ENCODE measurements around the gene TMEM200A.

Gene TMEM200A

DNA sequence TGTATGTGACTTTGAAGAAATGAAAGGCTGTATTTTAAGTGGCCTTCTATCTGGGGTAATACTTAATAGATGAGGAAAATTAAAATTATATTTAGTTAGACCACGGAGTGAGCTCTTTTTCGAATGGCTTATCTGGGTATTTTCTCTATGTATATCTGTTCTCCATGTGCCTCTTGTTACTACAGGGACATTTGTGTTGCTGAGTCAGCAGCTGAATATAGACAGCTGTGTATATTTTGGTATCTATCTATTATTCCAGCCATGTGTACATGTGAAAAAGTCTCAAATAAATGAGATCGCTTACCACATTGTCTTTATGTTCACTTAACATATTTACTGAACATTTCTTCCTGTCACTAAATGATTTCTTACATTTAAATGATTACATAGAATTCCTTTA, 57.2 kb downstream of the TMEM200A start:
- DNase-seq (ENCODE audit: low read depth in 2 of 3, low spot score in 2 of 3), result no peak

DNA sequence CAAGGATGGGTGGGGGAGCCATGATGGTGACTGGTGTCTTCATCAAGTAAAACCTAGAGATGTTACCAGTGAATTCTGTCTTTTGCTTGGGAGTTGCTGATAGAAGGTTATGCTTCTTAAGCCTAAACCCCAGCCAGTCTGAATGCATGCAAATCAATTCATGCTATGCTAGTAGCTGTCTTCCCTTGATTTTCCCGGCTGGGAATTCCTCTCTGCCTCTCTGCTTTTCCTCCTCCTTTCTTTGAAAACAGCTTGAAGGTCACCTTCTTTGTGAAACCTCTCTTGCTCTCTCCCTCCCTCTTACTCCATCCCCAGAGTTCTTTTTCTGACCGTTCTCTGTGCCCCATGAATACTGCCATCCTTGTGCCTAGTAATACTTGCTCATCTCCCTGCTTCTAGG, 58.9 kb downstream of the TMEM200A start:
- DNase-seq (ENCODE audit: low read depth in 2 of 3, low spot score in 2 of 3), result no peak

DNA sequence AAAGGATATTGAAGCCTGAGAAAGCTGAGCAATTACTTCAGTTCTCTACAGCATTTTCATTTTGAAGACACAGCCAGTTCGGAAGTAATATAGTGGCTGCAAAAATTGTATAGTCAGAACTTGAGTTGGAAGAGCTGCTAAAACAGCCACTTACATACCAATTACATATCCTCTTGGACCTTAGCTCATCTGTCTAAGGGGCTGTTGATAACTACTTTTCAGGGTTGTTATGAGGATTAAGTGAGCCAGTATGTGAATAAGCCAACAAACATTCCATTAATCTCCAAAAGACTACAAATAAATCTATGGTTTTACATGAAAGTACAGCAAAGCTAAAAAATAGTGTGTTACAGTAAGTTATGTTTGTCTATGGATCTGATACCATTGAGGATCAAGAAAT, 59.7 kb downstream of the TMEM200A start:
- no peak for DNase-seq (ENCODE audit: low read depth in 2 of 3, low spot score in 2 of 3)

DNA sequence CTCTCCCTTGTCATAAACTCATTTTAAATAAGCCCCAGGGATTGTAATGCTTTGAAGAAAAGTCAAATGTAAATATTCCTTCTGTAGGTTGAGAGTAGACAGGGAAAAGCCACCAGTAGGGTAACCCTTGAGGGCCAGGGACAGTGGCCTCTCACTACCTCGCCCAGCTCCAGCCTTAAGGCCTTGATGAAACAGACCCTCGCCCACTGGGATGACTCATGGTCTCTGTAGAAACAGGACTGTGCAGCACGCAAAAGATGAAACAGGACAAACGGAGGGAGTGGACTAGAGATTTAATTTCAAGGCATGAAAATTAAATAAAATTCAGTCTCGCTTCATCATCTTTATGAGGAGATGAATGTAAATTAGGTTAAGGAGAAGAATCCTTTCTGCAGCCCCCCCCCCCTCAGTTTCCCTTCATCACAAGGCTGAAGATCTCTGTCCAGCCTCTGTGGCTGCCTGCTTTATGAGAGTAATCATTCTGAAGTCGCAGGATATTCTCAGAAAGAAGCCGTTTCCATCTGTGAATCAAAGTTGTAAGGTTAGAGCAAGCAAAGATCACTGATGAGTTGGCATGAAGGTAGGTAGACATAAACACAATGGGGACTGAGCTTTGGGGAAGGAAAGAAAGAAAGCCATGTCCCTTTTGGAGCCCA, 60.4 kb downstream of the TMEM200A start:
- DNase-seq (ENCODE audit: low read depth in 2 of 3, low spot score in 2 of 3), result no peak

DNA sequence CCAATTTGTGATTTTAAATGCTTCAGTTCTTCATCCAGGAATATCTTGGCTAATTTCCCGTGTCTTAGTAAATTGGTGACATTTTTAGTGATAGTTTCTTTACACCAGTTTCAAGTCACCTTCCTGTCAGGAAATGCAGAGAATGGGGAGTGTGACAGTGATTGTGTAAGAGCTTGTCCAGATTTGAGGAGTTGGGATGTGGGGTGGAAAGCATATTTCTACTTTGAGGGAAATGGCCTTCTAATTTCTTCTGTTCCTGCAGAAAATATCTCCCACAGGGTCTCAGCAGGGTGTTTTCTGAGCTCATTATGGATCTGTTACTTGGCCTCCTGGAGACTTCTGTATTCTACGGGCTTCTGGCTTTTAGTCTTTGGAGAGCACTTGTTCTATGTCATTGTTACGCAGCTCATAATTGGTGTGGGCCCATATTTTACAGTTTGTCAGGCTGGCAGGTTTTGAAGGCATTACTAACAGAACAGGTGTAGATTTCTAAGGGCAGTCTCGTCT, 65.6 kb downstream of the TMEM200A start:
- no peak for DNase-seq (ENCODE audit: low read depth in 2 of 3, low spot score in 2 of 3)

DNA sequence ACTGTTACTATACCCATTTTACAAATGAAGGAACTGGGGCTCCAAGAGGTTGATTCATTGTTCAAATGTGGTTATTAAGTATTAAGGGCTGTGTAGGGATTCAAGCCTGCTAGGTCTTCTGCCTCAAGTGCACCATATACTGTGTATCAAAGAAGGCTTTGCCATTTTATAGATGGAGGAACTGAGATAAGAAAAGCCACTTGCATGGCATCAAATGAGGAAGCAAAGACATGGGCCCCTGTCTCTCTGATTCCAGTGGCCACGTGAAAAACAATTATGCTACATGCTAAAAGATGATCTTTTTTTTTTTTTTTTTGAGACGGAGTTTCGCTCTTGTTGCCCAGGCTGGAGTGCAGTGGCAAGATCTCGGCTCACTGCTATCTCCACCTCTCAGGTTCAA, 67.0 kb downstream of the TMEM200A start:
- DNase-seq (ENCODE audit: low read depth in 2 of 3, low spot score in 2 of 3), result no peak

DNA sequence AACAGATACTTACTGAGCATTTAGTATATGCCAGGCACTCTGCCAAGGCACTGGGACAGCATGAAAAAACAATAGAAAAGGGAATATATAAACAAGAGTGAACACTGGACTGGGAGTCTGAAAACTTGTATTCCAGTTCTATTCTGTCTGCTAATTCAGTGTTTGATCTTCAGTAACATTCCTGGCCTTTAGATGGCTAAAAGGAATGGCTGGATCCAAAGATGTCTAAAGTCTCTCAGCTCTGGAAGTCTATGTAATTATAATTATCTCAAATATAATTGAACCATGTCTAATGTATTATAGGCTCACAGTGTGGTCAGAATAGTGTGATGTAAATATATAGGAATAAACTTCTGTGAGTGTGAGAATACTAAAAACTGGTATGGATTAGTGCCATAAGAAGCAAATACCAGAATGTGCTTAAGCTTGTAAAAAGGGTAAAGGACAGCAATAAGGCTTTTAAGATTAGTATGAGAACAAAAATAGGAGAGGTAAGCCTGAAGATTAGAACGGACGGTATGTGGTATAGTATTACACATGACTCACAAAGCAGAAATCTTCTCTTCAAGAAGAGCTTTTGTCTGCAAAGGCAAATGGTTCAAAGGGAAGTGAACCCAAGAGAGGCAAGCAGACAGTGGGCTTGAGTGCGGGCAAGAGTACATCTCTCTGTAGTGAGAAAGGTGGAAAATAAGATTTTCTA, 68.5 kb downstream of the TMEM200A start:
- no peak for DNase-seq (ENCODE audit: low read depth in 2 of 3, low spot score in 2 of 3)

DNA sequence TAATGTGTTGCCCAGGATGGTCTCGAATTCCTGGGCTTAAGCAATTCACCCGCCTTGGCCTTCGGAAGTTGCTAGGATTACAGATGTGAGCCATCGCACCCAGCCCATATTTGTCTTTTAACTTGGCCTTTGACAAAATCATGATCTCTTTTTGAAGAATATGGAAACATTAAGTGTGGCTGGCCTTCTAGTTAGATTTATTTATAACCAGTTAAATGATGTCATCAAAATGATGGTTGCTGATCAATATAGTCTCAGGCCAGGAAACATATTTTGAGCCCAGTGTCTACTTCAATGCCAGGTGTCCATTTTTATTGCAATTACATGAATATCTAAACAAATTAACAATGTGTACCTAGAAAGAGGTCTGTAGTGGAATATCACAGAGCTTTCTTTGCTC, 69.4 kb downstream of the TMEM200A start:
- no peak for DNase-seq (ENCODE audit: low read depth in 2 of 3, low spot score in 2 of 3)

DNA sequence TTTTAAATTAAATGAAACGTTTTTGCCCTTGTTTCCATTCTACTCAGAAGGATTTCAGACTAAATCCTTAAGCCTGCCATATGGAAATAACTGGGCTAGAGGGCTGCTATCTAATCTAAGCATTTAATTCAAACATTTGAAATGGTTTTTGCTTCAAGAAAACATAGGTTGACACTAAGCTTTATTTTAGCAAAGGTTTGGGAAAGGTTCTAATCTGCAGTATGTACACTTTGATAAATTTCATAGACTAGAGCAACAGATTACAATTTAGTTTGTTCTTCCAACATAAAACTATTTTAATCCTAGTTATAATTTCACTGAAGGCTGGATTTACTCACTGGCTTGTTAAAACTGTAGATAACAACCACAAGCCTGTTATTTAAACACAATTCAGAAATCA, 72.1 kb downstream of the TMEM200A start:
- DNase-seq (ENCODE audit: low read depth in 2 of 3, low spot score in 2 of 3), result no peak

DNA sequence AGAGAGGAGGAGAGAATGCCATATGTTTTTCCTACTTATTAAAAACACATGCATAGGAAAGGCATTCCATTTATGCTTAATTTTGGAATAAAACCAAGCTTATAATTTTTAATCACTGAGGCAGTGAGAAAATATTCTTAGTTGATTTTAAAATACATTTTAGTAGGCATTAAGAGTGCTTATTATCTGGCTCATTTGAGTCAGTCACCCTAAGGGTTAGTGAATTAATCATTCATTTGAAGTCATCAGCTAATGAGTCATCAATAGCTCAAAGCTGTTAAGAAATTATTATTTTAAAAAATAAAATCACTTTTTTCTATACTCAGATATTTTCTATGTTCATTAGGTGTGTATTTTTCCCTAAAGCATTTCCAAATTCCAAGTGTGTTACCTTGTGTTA, 81.6 kb downstream of the TMEM200A start:
- DNase-seq (ENCODE audit: low read depth in 2 of 3, low spot score in 2 of 3), result no peak

DNA sequence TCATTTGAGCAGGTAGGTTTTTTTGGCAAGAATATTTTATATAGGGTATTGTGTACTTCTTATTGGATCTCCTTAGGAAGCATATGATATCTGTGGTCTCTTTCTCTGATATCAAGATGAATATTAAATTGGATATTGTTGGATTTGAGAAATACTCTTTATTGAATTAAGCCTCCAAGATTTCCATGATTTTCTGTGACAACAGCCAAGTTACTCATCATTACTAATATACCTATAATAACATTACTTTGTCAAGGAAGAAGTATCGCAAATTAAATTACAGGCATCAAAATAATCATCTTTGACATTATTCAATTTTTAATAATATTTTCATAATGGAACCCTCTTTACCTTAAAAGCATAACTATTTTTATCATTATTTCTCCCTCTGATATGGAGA, 86.5 kb downstream of the TMEM200A start:
- DNase-seq (ENCODE audit: low read depth in 2 of 3, low spot score in 2 of 3), result no peak

DNA sequence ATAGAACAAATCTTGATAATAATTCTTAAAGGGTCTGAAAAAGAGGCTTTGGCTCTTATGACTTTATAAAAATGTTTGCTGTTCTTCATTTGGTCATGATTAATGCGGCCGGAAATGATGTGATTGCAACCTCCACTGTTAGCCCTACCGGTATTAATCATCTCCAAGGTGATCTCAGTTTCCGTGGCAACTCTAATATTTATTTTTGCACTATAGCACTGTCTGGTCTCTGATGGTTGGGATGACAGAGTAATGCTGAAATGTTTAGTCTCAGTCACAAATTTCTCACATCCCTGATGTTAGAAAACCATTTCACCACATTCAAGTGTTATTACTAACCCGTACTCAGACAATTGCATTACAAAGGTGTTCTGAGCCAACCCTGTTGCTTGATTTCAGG, 87.4 kb downstream of the TMEM200A start:
- no peak for DNase-seq (ENCODE audit: low read depth in 2 of 3, low spot score in 2 of 3)

DNA sequence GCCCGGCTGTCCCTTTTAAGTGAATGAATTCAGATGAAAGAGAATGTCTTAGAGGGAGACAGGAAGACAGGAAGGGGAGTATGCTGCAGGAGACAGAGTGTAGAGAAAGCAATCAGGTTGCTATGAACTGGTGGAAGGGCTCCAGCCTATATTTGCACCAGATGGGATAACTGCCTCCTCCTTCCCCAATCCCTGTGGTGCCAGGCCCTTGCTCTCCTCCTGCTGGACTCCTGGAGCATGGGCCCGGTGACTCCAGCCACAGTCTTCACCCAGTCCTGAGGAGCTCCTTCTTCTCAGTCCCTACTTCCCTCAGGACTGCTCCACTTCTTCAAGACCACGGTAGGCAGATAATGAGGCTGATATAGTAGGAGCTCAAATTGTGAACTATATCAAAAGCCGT, 91.8 kb downstream of the TMEM200A start:
- no peak for DNase-seq (ENCODE audit: low read depth in 2 of 3, low spot score in 2 of 3)

DNA sequence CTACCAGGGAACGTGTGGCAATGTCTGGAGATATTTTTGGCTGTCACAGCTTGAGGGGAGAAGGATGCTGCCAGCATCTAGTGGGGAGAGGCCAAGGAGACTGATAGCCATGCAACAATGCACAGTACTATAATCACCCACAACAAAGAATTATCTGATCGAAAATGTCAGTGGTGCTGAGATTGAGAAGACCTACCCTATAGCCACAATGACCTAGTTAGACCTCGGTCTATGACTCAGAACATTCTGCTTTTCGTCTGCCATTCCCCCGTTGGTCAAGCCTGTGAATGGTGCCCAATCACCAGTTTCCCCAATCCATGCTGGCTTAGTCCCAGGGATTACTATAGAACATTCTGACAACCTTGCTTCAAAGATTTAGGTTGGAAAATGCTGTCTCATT, 93.5 kb downstream of the TMEM200A start:
- no peak for DNase-seq (ENCODE audit: low read depth in 2 of 3, low spot score in 2 of 3)

DNA sequence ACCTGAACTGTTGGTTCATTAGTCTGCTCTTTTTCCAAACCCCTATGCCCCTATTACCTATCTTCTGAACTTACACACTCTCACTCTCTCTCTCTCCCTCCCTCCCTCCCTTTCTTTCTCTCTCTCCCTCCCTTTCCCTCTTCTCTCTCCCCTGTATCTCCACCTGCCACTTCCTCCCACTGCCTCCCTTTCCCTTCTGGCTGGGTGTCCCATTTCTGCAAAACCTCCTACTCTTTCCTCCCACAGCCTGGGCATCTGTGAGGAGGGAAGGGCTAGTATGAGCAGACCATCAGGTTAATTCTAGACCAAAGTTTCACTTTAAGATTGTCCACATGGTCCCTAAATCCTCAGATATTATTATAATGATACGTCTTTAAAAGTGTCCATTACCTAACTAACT, 95.1 kb downstream of the TMEM200A start:
- no peak for DNase-seq (ENCODE audit: low read depth in 2 of 3, low spot score in 2 of 3)

DNA sequence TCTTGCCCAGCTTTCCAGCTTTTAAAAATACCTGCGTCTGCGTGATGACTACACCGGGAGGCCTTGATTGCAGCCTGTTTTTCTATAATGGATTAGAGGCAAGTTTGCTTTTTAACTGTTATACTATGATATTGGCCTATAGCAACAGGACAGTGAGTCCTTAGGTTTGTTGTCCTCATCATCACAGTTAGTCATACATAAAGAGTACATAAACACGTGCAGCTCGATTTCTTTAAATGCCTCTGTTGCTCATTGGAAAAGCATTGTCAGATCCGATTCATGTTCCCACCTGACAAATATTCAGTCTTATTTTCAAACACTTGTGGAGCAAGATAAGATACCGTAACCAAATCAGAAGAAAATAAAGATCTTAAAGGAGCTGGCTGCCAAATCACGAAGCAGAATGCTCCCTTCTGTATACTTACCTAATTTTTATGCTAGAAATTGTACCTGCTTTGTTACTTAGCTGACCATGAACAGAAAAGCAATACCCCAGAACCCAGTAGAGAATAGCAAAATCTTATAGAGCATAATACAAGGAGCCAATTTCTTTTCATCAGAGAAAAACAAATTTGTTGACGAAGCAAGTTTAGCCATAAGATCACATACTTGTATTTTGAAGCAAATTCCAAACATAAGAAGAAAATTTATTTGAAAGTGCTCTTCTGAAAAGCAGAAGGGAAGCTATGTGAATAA, 100.4 kb downstream of the TMEM200A start:
- no peak for DNase-seq (ENCODE audit: low read depth in 2 of 3, low spot score in 2 of 3)

DNA sequence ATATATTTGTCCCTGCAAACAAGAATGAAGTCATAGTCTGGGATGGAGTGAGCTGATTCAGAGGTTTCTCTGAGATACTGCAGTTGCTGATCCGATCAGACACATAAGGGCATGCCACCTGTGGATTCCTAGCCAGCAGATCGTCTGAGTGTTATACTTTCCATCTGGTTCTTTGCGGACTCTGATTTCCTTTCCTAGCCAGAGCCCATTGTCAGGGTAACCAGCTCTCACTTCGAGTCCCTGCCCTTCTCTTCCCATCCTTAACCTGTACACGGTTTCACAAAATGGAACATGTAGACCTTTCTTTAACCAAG, 100.9 kb downstream of the TMEM200A start:
- DNase-seq (ENCODE audit: low read depth in 2 of 3, low spot score in 2 of 3), result no peak

DNA sequence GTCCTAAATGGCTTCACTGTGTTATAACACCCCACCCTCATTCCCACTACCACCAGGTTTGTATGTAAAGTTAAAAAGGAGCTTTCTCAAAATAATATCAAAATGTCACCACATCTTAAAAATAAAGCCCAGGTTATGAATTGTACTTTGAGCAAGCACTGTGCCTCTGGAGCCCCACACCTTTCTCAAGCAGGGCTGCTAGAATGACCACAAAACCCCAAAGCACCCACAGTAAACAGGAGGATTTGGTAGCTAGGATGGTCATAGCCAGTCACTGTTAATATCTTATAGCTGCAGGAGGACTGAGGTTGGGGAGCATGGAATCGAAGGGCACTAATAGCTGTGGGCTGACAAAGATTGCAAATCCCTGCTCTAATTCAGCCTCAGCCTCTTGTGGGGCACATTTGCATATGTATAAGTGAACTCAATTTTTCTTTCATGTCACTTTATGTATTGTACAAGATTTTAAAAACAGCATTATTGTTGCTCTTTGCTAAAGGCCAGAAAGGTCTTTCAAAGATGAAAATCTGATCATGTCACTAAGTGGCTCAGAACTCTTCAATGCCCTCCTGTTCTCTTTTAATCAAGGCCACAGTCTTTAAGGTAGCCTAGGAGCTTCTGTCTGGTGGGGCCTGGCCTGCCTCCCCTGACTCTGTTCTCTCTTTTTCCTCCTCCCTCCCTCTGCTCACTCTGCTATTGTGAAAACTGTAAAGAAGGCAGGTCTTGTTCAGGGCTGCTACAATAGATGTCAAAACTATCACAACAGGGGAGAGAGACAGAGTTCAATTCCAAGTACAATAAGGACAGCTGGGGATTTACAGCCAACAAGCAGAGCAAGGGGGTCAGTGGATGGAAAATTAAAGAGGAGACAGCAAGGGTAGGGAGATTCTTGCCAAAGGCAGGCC, 101.6 kb downstream of the TMEM200A start:
- no peak for DNase-seq (ENCODE audit: low read depth in 2 of 3, low spot score in 2 of 3)

DNA sequence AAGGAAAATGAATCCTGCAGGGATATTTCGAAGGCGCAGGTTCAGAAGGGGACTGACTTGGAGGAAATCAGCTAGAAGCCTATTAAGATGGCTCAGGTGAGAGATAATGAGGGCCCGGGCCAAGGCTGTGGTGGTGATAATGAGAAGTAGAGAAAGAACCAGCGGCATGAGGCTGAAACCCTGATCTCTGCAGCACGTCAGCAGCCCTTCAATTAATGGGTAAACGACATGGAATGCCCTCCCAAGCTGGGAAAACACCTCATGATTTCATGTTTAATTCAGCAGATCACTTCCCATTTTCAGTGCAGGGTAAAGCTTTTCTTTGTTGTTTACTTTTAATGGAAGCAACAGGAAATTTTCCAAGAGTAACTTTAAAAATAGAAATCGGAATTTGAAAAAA, 104.9 kb downstream of the TMEM200A start:
- no peak for DNase-seq (ENCODE audit: low read depth in 2 of 3, low spot score in 2 of 3)

DNA sequence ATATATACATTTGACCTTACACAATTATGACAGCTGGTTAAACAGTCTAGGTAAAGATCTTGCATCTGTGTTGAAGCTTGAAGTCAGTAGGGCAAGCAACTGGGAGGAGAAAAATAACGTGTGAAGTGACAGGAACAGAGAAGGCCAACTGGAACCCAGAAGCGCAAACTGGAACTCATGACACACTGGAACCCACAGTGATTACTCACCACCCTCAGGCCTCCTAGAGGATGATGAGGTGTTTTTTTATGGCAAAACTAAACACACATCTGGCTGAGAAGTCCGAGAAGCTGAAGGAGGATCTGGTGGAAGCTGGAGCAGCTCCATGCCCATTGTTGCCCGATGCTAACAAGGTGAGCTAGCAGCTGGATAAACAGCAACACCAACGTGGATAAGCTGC, 108.1 kb downstream of the TMEM200A start:
- no peak for DNase-seq (ENCODE audit: low read depth in 2 of 3, low spot score in 2 of 3)

DNA sequence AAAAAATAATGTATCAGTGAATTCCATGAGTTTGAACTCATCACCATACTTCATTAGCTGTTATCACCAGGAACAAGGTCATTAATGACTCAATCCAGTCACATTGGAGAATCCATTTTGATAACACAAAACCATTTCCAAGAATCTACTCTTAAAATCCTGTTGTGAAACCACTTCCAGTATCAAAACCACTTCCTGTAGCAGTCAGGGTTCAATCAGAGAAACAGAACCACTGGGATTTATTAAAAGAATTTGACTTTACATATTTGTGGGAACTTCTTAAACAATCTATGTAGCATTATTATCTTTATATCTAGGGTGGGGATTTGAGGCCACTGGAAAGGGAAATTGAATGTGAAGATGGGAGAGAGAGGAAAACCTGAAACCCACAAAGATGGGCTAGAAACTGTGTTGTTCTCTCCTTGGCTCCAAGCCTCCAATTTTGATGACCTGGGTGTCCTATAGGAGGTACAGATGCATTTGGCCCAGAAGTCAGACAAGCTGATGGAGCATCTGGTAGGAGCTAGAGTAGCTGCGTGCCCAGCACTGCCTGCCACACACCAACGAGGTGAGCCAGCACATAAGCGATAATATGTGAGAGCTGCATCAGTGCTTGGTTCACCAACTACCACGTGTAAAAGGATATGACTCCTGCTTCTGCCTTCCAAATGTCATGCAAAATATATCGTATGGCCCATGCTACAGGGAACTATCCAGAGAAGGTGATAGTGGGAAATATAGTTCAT, 117.0 kb downstream of the TMEM200A start:
- DNase-seq (ENCODE audit: low read depth in 2 of 3, low spot score in 2 of 3), result no peak
